K562 (cell line): Measurements from ENCODE around the gene SYT7. TPM values are rescaled to one million over a fixed set of nuclear protein-coding genes. Genes with fewer than 3 reads are reported as not detected.
A peak's percentile ranks its signal among the peaks of the same experiment; 100 is the strongest.

Experiments used
- ATAC-seq: fragments of 200-7000 bp; cut with Tn5 transposase; 3 replicates; pipeline ENCODE4 v1.9.1; 2020; ENCODE audit warnings: moderate library complexity
- BruUV-seq: library from RNA; stranded (reverse); fragments of 400-500 nt; replicated peaks from 2 replicates; lab custom pipeline; 2021; lab: Mats Ljungman, UMichigan
- CTCF ChIA-PET: fragments of 300-600 bp; formaldehyde crosslinking; extraction: SDS; loops from one replicate; lab custom pipeline; 2021; ENCODE audit warnings: low intra/inter-chr PET ratio; lab: Yijun Ruan, JAX
- POLR2A ChIA-PET: fragments of 300-600, 350-650 bp; sonication (Branson Sonifier 250); formaldehyde crosslinking; extraction: SDS; loops from one replicate; lab custom pipeline; 2021; ENCODE audit warnings: antibody characterized with exemption, inconsistent platforms; lab: Yijun Ruan, JAX
- DNase-seq, 4 experiments: peaks; one replicate each; pipeline versions ENCODE4 v3.0.0 to v3.0.0-alpha.2; 2011 to 2018; ENCODE audit warnings: low spot score in 3 of 4, mixed read lengths in 3 of 4; ENCODE audit errors: extremely low read depth in 1 of 4
- FAIRE-seq: peaks from 2 replicates; lab custom pipeline; 2011; peaks lifted over from hg19 to GRCh38; lab: Jason Lieb, UNC
- H2AFZ ChIP-seq: 2 replicates; pipeline ENCODE4 v1.6.0; 2011; ENCODE audit warnings: low read depth, low read length, control low read depth, inconsistent platforms
- H3K27ac ChIP-seq: fragments of 200-600 bp; 3 replicates; pipeline ENCODE4 v1.8.0; 2011; ENCODE audit warnings: low read depth, mild to moderate bottlenecking, control low read depth, inconsistent platforms, low read length, moderate library complexity, mixed read lengths; ENCODE audit errors: extremely low read depth
- H3K27me3 ChIP-seq, 2 experiments: fragments of 300-600 bp in 1 of 2; 2 replicates in 1 of 2; 3 replicates in 1 of 2; pipeline versions ENCODE4 v1.6.0 to v1.8.0; 2011; ENCODE audit warnings: inconsistent platforms in 2 of 2, low read length in 2 of 2, mild to moderate bottlenecking in 1 of 2, mixed read lengths in 1 of 2, moderate library complexity in 1 of 2; ENCODE audit not compliant: control insufficient read depth in 2 of 2, insufficient read depth in 2 of 2
- H3K36me3 ChIP-seq: fragments of 300-600 bp; 3 replicates; pipeline ENCODE4 v1.8.0; 2011; ENCODE audit warnings: mild to moderate bottlenecking, low read length, inconsistent platforms; ENCODE audit not compliant: control insufficient read depth, insufficient read depth
- H3K4me1 ChIP-seq, 2 experiments: fragments of 200-600 bp in 1 of 2; replicated peaks in 1 of 2; 2 replicates in 1 of 2; 3 replicates in 1 of 2; pipeline versions ENCODE4 v1.5.1 to v1.8.0; 2011; ENCODE audit warnings: inconsistent platforms in 2 of 2, low read length in 2 of 2, mild to moderate bottlenecking in 1 of 2, mixed read lengths in 1 of 2, moderate library complexity in 1 of 2; ENCODE audit not compliant: control insufficient read depth in 2 of 2, insufficient read depth in 2 of 2
- H3K4me2 ChIP-seq: 2 replicates; pipeline ENCODE4 v1.6.1; 2011; ENCODE audit warnings: low read length, control low read depth, inconsistent platforms, mixed read lengths; ENCODE audit not compliant: insufficient read depth
- H3K4me3 ChIP-seq: fragments of 200-600 bp; sonication (generic), shearing (Covaris generic); 2 replicates; pipeline ENCODE4 v1.5.1; 2016; ENCODE audit warnings: control low read depth, inconsistent platforms
- H3K79me2 ChIP-seq: fragments of 200-600 bp; 3 replicates; pipeline ENCODE4 v1.8.0; 2011; ENCODE audit warnings: low read length, inconsistent platforms; ENCODE audit not compliant: control insufficient read depth, insufficient read depth
- H3K9ac ChIP-seq, 2 experiments: 2 replicates each; pipeline versions ENCODE4 v1.6.0 to v1.6.1; 2011; ENCODE audit warnings: low read depth in 2 of 2, low read length in 2 of 2, control low read depth in 1 of 2, inconsistent platforms in 1 of 2, mild to moderate bottlenecking in 1 of 2, mixed read lengths in 1 of 2; ENCODE audit not compliant: insufficient read depth in 1 of 2
- H3K9me1 ChIP-seq: one replicate; pipeline ENCODE4 v1.6.0; 2011; ENCODE audit warnings: inconsistent platforms, mild to moderate bottlenecking, low read length, moderate library complexity; ENCODE audit not compliant: control insufficient read depth, insufficient read depth
- H3K9me3 ChIP-seq: replicated peaks from 2 replicates; pipeline ENCODE4 v1.5.1; 2011; ENCODE audit warnings: low read depth, low read length, inconsistent platforms; ENCODE audit not compliant: control insufficient read depth, insufficient read depth
- H4K20me1 ChIP-seq: replicated peaks from 2 replicates; pipeline ENCODE4 v1.6.1; 2011; ENCODE audit warnings: low read length, inconsistent platforms, mixed read lengths; ENCODE audit not compliant: control insufficient read depth, insufficient read depth
- MEIS2 ChIP-seq: fragments of 450-650 bp; IDR thresholded peaks from 2 replicates; pipeline ENCODE4 v1.6.1; 2014; ENCODE audit warnings: mild to moderate bottlenecking; ENCODE audit not compliant: partially characterized antibody
- PRMT5 ChIP-seq: sonication (generic); formaldehyde crosslinking; IDR thresholded peaks from 2 replicates; pipeline ENCODE4 v1.5.0; 2020; ENCODE audit warnings: missing genetic modification reagents
- THAP12 ChIP-seq: fragments of 250-450 bp; sonication (Bioruptor Pico); IDR thresholded peaks from 2 replicates; pipeline ENCODE4 v1.9.0; 2021; ENCODE audit warnings: mild to moderate bottlenecking, inconsistent platforms
- YY1 ChIP-seq, 3 experiments: IDR thresholded peaks; 2 replicates each; pipeline ENCODE4 v1.6.1; 2011; ENCODE audit warnings: low read length in 2 of 3, mild to moderate bottlenecking in 2 of 3, moderate library complexity in 2 of 3, borderline replicate concordance in 1 of 3, control low read depth in 1 of 3, low read depth in 1 of 3; ENCODE audit not compliant: insufficient read depth in 3 of 3, insufficient replicate concordance in 2 of 3, control insufficient read depth in 1 of 3, insufficient read length in 1 of 3; ENCODE audit errors: extremely low read depth in 1 of 3
- ZNF165 ChIP-seq: fragments of 250-450 bp; sonication (Bioruptor Pico); IDR thresholded peaks from 2 replicates; pipeline ENCODE4 v1.4.0; 2020; ENCODE audit warnings: borderline replicate concordance
- WGBS: fragments of 100-300 bp; shearing (Covaris generic); methylation state at CpG from one replicate; pipeline ENCODE4 v1.1.6; 2016; ENCODE audit warnings: low coverage, mixed read lengths; ENCODE audit not compliant: insufficient coverage; ENCODE audit errors: missing lambda C conversion rate; 5-methylcytosine and 5-hydroxymethylcytosine counted together
- in situ Hi-C: fragments of 300-500 bp; cut with MboI; formaldehyde crosslinking; loops from 4 replicates; pipeline ENCODE4 v1.15.0; 2018; ENCODE audit warnings: inconsistent platforms, mixed read lengths
- intact Hi-C: fragments of 100-400 bp; cut with micrococcal nuclease; formaldehyde crosslinking; loops from 2 replicates; pipeline ENCODE4 v1.14.2; 2022
- polyA plus RNA-seq, 8 experiments: library from polyadenylated mRNA; depleted of rRNA in 4 of 8; stranded (reverse) in 5 of 8; unstranded in 3 of 8; fragments of >200 nt; fragmentation: Nextera tagmentation in 2 of 8; fragmentation: Illumina TruSeq in 1 of 8; extraction: Ambion mirVana in 2 of 8; extraction: Trizol in 1 of 8; gene quantifications; 2 replicates each; pipeline versions ENCODE4 v1.2.1 to v1.2.3, GENCODE V29; 2011 to 2014; ENCODE audit warnings: inconsistent platforms in 1 of 8, missing spikeins in 1 of 8
- total RNA-seq, 7 experiments: library from RNA; depleted of rRNA in 6 of 7; stranded (reverse); fragments of >200 nt in 6 of 7; fragmentation: Illumina TruSeq in 2 of 7; extraction: Trizol in 2 of 7; gene quantifications; 2 replicates each; pipeline versions ENCODE4 v1.2.1 to v1.2.3, GENCODE V29; 2011 to 2021; ENCODE audit warnings: low replicate concordance in 1 of 7
- TF ChIP-seq, protein P1 (sequence below): IDR thresholded peaks from 2 replicates; pipeline ENCODE4 v1.6.1; 2012; ENCODE audit warnings: low read depth, low read length, improper control_type of control experiment, borderline replicate concordance

Gene SYT7
- total and polyA plus RNA-seq, 9 of the 15 experiments (the other 6 are each of a cell fraction or from before 2014, with no cell fraction given), result 0.01 to 0.51 (median 0.16) TPM; not detected in 1

- TF ChIP-seq, protein P1, sequence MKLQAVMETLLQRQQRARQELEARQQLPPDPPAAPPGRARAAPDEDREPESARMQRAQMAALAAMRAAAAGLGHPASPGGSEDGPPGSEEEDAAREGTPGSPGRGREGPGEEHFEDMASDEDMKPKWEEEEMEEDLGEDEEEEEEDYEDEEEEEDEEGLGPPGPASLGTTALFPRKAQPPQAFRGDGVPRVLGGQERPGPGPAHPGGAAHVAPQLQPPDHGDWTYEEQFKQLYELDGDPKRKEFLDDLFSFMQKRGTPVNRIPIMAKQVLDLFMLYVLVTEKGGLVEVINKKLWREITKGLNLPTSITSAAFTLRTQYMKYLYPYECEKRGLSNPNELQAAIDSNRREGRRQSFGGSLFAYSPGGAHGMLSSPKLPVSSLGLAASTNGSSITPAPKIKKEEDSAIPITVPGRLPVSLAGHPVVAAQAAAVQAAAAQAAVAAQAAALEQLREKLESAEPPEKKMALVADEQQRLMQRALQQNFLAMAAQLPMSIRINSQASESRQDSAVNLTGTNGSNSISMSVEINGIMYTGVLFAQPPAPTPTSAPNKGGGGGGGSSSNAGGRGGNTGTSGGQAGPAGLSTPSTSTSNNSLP, result no peak
- no peak for TF ChIP-seq PRMT5 (CRISPR knock-in tag)
- TF ChIP-seq MEIS2, result peak; percentile 36
These were observed 40.3 kb downstream of the SYT7 start (continued) for GRCh38 chr11:61540528-61540927.

- H3K9ac ChIP-seq, result no peak overlapping the region
- H3K36me3 ChIP-seq, result no peaks in the 10 kb centered on the region
- no peak overlapping the region for H3K27ac ChIP-seq
- FAIRE-seq, result no peak
- POLR2A ChIA-PET, result interaction anchor here (0.6 to 0.7 kb wide), 2 partner anchors 49 to 1992 kb away, joined by 3 read pairs; no protein-coding TSS in a partner anchor
- H3K79me2 ChIP-seq, result no peaks in the 10 kb centered on the region
- H3K4me1 ChIP-seq, result peaks cover 19 to 39% of the 10 kb centered on the region in 2 experiments
- in situ Hi-C loops, result no loop called here
- H4K20me1 ChIP-seq, result no peaks in the 10 kb centered on the region; the same call in 1 of the 2 replicates
- peaks cover 0 to 18% of the 10 kb centered on the region in 2 experiments; a peak in 3 of 5 replicates for H3K27me3 ChIP-seq
- DNase-seq, result no peak
- WGBS, result 29% methylated on average over 14 of the region's 14 CpGs
- ATAC-seq, result no peak
- CTCF ChIA-PET, result no interaction called here
- no peaks in the 10 kb centered on the region for H3K9me3 ChIP-seq
- no TSS peak for BruUV-seq
- intact Hi-C loops, result no loop called here
- no peak for TF ChIP-seq YY1 (IDR thresholded peaks at IDR 0.05; ENCODE audit: borderline replicate concordance in 1 of 3, control insufficient read depth in 1 of 3, extremely low read depth in 1 of 3, insufficient read depth in 3 of 3, insufficient read length in 1 of 3, insufficient replicate concordance in 2 of 3, low read depth in 1 of 3, low read length in 2 of 3)
- TF ChIP-seq THAP12 (CRISPR knock-in tag), result no peak
- TF ChIP-seq ZNF165 (CRISPR knock-in tag), result no peak
- TF ChIP-seq, all 486 proteins: peak for 0
- Histone ChIP-seq H3K4me3 (no peak overlapping the region), H3K9me1 (peaks cover 2% of the 10 kb centered on the region), H2AFZ (no peak overlapping the region), H3K4me2 (no peak overlapping the region)
These were observed 41.0 kb downstream of the SYT7 start for GRCh38 chr11:61539831-61540357.
